HG03097 (cell line): ENCODE results near the gene VBP1.
"Not testable (repeated sequence)": the region's sequence is repeated elsewhere in the genome, so short reads cannot be mapped to it uniquely, and the experiment has no call there.

Experiments used
- ATAC-seq: cut with Tn5 transposase; IDR thresholded peaks from one replicate; pipeline ENCODE4 v1.9.1; 2021; ENCODE audit not compliant: unreplicated experiment, low FRiP score

Gene VBP1

GRCh38 chrX:155216179-155216939, at the start of gene VBP1:
Gene VBP1, plus strand, starts transcription at chrX:155216460. Its CDS starts 23 bp downstream, at chrX:155216483.
- ATAC-seq, result peak; percentile 96

DNA sequence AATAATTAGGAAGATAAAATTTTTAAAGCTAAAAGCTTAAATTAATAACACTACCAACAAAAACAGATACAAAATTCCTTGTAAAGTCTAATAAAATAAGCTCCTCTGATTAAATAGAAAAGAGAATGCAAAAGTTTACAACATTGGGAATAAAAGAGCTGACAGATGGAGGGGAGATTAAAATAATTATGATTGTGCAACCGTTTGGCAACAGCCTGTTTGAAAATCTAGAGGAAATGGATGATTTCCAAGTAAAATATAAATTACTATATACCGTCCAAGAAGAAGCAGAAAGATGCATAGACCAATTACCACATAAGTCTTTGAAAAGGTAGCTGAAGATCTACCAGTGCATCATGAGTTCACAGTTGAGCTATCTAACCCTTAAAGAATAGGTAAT, 46.4 kb upstream of the VBP1 start:
- ATAC-seq, result no peak

- ATAC-seq, result no peak
Measured at GRCh38 chrX:155179346-155179997, 36.8 kb upstream of the VBP1 start.

DNA sequence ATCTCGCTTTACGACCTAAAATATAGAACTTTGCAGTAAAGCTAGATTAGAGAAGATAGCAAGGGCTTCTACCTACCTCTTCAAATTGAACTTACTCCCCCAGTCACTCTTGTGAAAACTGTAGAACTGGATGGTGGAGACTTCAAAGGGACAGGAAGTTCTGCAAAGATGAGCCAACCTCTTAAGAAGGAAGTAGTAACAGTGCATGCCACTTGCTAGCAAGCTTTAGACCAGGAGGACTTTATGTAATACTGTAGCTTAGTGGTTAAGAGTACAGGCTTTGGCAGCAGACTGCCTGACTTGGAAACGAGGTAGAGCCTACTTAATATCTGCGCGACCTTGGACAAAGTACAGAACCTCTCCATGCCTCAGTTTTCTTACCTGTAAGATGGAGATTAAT, 27.5 kb upstream of the VBP1 start:
- ATAC-seq, result no peak

GRCh38 chrX:155211208-155211607, 5.1 kb upstream of the VBP1 start:
- no peak for ATAC-seq

DNA sequence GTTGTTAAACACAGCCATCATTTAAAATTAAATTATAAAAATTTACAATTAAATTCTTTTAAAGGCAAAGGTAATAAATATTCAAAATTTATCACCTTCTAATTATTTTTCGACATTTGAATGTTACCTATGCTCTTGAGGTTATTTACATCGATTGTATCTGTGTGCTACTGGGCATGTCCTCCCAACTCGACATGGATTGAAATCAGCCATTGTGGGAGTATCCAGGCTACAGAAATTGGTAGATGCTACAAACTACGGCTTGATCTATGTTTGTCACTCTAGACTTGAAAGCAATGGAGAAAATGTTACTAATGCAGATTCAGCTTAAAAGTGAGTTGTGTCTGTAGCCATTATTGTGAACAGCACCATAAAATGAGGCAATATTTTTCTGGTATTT, 2.5 kb upstream of the VBP1 start:
- no peak for ATAC-seq

DNA sequence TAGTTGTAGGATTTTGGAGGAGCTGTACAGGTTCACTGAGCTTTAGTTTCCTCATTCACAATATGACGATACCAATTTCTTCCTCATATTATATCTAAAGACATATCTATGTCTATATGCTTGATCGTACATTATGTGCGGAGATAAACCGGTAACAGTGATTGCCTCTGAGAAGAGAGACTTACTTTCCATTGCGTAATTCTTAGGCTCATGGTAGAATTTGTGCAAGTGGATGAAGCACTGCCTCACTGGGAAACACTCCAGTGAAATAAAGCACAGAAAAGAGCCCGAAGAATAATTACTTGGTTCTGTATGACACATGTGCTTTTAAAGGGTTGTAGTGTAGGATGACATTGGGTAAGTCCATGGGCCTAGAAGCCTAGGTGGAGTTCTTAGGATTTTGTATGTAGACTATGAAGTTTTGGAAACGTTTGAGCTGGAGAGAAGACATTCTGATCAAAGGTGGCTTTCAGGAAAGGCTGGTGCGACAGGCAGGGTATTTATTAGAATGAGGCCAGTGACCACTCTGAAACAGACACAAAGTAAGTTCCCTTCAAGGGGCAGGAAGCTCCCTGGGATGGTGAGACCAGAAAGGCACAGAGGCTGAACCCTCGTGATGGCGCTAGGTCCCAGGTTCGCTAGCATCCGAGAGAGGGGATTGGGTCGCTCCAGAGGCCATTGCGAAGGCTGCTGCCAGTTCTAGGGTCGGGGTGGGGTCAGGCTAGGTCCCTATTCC, 649 bp upstream of the VBP1 start:
- ATAC-seq, result peak; percentile 35

- no peak for ATAC-seq
Measured at GRCh38 chrX:155216940-155217440, 730 bp downstream of the VBP1 start.

DNA sequence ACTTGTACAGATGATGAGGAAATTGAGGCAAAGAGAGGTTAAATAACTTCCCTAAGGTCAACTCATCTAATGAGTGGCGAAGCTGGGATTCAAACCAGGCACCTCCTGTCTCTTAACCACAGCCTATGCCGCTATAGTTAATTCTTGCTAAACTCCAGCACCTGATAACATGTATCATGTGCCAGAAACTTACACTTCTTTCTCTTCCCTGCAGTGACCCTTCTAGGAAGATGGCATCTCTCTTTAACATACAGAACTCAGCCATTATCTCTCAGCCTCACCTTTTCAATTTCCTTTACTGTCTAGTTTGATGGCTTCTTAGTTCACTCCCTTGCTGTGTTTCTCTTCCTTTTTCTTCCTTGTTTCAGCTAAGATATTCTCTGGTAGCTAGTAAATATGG, 2.5 kb downstream of the VBP1 start:
- ATAC-seq, result no peak

DNA sequence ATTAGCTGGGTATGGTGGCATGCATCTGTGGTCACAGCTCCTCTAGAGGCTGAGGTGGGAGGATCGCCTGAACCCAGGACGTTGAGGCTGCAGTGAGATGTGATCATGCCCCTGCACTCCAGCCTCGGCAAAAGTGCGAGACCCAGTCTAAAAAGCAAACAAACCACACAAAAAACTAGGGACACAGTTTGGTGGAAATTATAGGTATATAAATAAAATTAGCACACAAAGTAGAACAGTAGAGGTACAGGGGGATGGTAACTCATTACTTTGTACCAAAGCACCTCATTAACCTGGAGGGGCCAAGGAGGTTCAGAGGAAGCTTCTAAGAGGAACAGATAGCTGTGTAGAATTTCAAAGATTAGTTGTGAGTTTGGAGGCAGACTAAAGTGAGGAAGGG, 5.1 kb downstream of the VBP1 start:
- no peak for ATAC-seq

DNA sequence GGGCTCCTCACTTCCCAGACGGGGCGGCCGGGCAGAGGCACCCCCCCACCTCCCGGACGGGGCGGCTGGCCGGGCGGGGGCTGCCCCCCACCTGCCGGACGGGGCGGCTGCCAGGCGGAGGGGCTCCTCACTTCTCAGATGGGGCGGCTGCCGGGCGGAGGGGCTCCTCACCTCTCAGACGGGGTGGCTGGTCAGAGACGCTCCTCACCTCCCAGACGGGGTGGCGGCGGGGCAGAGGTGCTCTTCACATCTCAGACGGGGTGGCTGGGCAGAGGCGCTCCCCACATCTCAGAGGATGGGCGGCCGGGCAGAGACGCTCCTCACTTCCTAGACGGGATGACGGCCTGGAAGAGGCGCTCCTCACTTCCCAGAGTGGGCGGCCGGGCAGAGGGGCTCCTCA, 7.5 kb downstream of the VBP1 start:
- ATAC-seq, result not testable (repeated sequence)

DNA sequence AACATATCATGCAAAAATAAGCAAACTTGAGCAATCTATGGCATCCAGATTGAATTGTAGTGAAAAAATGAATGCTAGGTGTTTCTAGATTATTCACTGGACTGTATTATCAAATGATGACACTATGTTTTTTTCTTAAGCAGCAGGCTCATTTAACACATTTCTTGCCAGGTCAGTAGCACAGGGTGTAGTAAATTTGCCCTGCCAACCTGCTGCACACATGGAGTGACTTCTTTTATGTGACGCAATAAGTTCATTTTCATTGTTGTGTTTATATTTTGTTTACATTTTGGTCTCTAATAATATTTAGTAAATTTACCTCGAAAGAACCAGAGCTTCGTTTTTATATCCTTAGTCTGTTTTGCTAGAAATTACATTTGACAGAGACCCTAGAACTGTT, 9.5 kb downstream of the VBP1 start:
- ATAC-seq, result no peak

DNA sequence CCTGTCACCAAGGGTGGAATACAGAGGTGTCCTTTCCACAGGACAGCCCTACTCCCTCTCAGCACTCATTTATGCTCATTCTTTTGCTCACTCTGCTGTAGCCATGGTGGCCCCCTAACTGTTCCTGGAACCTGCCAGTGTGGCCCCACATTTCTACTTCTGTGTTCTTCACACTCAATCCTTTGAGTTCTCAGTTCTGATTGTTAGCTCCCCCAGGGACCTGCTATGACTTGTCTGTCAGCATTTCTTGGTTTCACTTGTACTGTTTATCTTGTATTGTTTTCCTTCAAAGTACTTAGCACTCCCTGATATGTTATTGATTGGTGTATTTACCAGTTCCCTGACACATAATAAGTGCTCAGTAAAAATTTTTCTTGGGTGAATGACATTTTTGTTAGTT, 14.9 kb downstream of the VBP1 start:
- no peak for ATAC-seq

DNA sequence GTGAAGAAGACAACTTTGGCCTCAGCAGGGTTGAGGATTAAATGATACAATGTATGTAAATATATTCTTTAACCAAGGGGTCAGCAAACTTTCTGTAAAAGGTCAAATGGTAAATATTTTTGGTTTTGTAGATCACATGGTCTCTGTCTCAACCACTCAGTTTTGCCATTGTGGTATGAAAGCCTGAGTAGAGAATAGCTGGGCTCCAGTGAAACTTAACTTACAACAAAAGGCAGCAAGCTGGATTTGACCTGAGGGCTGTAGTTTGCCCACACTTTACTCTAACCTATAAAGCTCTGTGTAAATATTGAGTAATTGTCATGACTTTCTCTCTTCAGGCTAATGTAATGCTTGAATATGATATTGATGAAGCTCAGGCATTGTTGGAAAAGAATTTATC, 19.6 kb downstream of the VBP1 start:
- ATAC-seq, result no peak

DNA sequence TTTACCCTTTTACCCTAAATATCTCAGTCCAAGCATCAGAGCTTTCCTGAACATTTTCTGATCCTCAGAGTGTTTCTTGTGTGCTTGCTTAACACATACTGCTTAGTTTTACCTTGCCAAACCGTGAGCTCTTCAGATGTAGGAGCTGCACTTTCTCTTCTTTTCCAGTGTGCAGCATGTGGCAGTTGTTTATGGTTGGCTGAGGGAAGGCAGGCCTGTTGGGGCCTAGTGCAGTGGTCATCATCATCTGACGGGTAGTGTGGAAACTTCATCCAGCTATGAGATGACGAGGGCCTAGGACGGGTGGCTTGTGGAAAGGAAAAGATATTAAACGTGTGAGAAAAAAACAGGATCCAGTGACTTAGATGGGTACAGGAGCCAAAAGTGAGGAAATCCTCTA, 21.5 kb downstream of the VBP1 start:
- no peak for ATAC-seq

DNA sequence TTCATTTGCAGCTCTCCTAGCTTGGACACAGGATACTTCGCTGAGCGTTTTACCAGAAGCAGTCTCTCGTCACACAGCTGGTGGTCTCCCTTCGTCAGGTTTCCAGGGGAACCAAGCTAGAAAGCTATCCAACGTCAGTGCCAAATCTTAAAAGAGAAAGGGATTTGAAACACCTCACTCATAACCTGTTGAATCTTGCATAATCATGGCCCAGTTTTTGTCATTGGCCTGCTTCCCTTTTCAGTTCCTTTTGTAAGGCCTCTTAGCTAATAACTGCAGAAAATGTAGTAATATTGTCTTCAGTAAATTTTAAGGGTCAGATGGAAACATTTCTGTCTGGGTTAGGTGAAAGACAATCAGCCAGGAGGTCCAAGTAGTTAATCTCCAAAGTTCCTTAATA, 26.0 kb downstream of the VBP1 start:
- no peak for ATAC-seq

DNA sequence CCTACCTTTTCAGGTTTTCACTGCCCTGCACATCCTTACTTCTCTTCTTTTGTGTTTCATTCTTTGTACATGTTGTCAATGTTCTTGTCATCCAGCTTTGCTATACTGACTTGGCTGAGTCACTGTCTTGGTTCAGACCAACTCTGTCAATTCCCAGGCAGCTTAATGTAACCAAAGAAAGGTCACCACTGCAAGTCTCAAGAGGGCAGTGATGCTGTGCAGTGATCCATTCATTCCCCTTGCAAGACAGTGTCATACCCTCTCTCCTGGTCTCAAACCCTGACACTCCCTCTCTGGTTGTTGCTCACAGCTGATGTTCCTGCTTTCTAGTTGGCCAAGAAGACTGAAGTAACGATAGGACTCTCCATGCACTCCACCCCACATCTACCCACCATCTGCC, 30.5 kb downstream of the VBP1 start:
- ATAC-seq, result no peak

DNA sequence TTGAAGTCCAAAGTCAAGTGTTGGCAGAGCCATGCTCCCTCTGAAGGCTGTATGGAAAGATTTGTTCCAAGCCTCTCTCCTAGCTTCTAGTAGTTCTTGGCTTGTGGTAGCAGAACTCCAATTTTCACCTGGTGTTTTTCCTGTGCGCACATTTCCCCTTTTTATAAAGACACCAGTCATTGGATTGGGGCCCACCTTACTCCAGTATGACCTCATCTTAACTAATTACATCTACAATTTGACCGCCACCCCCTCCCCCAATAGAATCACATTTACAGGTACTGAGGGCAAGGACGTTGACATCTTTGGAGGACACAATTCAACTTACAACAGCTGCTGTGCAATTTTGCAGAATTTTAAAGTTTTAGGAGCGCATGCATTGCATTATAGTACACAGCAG, 31.2 kb downstream of the VBP1 start:
- ATAC-seq, result no peak

- ATAC-seq, result no peak
Measured at GRCh38 chrX:155251391-155251790, 35.1 kb downstream of the VBP1 start.

- ATAC-seq, result no peak
Measured at GRCh38 chrX:155259752-155260151, 43.5 kb downstream of the VBP1 start.

DNA sequence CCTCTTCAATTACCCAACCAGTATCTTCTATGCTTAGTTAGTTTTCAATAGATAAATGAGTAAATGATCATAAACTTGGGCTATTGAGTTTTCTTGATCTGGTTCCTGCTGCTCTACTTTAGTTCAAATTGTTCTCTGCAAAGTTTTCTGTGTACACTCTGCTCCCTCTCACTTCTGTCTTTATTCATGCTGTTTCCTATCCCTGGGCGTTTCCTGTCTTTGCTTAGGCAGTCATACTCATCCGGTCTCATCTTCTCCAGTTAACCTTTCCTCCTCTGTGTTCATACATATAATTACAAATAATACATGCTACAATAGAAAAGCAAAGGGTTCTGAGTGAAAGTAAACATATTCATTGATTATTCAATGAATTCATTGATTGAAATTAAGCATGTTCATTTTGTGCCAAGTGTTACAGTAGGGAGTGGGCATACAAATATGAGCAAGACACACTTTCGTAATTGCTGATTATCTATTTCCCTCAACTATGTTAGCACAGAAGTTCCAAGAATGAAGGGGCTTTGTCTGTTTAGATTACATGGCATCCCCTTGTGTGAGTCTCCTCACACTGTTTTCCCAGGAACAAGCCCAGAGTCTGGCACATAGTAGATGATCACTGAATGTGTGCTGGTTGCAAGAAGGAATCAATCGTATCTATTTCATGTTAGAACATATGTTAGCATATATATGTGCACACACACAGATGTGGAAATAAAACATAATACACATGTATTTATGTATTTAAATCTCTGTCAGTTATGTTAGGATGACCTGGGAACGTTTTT, 46.9 kb downstream of the VBP1 start:
- ATAC-seq, result no peak
